Prostate gland (tissue), 2 donors: ENCODE results near the gene IQGAP3.
A peak's percentile ranks its signal among the peaks of the same experiment; 100 is the strongest.

Experiments used
- CTCF ChIP-seq, 4 experiments: fragments of 200-600 bp in 2 of 4; fragments of 450-650 bp in 2 of 4; sonication (generic) in 2 of 4; IDR thresholded peaks; 1 replicate in 3 of 4; 2 replicates in 1 of 4; pipeline ENCODE4 v1.5.1; 2016 to 2019; ENCODE audit warnings: antibody characterized with exemption in 4 of 4, mild to moderate bottlenecking in 2 of 4, moderate library complexity in 2 of 4
- POLR2A ChIP-seq: fragments of 450-650 bp; IDR thresholded peaks from one replicate; pipeline ENCODE4 v1.6.1; 2016; ENCODE audit warnings: antibody characterized with exemption, mild to moderate bottlenecking
- POLR2AphosphoS5 ChIP-seq: sonication (generic); formaldehyde crosslinking; IDR thresholded peaks from one replicate; pipeline ENCODE4 v1.6.1; 2017; ENCODE audit warnings: antibody characterized with exemption

GRCh38 chr1:156508205-156508954 lies 64.0 kb downstream of the IQGAP3 start:
- no peak for TF ChIP-seq POLR2A
- no peak for TF ChIP-seq CTCF (IDR thresholded peaks at IDR 0.05)
- TF ChIP-seq POLR2AphosphoS5: peak; percentile 44
